ENCODE measurements around the gene RSPO4. TPM values are rescaled to one million over a fixed set of nuclear protein-coding genes. Genes with fewer than 3 reads are reported as not detected.
"Not testable (repeated sequence)": the region's sequence is repeated elsewhere in the genome, so short reads cannot be mapped to it uniquely, and the experiment has no call there.

Gene RSPO4
- total RNA-seq, 1 donor from 2014 or later = not detected

DNA sequence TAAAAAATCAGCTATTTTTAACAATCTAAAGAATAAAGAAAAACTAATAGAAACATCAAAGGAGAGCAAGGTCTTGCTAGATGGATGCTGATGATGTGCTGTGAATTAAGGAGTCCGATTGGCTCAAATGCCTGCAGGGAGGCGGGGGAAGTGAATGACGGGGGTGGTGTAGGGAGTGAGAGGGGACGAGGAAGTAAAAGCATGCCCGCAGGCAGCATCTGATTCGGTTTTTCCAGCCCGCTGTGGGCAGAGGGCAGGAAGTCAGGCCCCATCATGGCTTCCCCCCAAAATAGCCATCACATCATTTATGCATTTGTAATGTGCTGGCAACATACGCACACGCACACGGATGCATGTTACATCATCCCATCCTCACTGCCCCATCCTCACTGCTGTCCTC, 10.3 kb downstream of the RSPO4 start:
- Histone ChIP-seq H3K4me1 (ENCODE audit: control insufficient read depth in 3 of 3, insufficient read depth in 3 of 3, low read length in 3 of 3) (no peaks in the 10 kb centered on the region), H3K9ac (ENCODE audit: low read depth in 1 of 3, low read length in 3 of 3) (no peak overlapping the region), H3K36me3 (ENCODE audit: control insufficient read depth in 3 of 3, insufficient read depth in 3 of 3, low read length in 3 of 3) (no peaks in the 10 kb centered on the region), H3K27me3 (ENCODE audit: control insufficient read depth in 3 of 3, insufficient read depth in 3 of 3, low read length in 3 of 3) (peaks cover 31 to 45% (median 44%) of the 10 kb centered on the region in 3 donors), H3K4me3 (ENCODE audit: low read length in 3 of 3) (no peak overlapping the region), H3K27ac (ENCODE audit: low read depth, low read length) (no peak overlapping the region), H3K9me3 (ENCODE audit: control insufficient read depth in 3 of 3, low read length in 3 of 3) (no peaks in the 10 kb centered on the region)

- Histone ChIP-seq H3K27ac (ENCODE audit: low read depth, low read length) (no peak overlapping the region), H3K4me1 (ENCODE audit: control insufficient read depth in 3 of 3, insufficient read depth in 3 of 3, low read length in 3 of 3) (no peaks in the 10 kb centered on the region), H3K27me3 (ENCODE audit: control insufficient read depth in 3 of 3, insufficient read depth in 3 of 3, low read length in 3 of 3) (peaks cover 31 to 55% (median 52%) of the 10 kb centered on the region in 3 donors), H3K36me3 (ENCODE audit: control insufficient read depth in 3 of 3, insufficient read depth in 3 of 3, low read length in 3 of 3) (no peaks in the 10 kb centered on the region), H3K9ac (ENCODE audit: low read depth in 1 of 3, low read length in 3 of 3) (no peak overlapping the region), H3K4me3 (ENCODE audit: low read length in 3 of 3) (no peak overlapping the region), H3K9me3 (ENCODE audit: control insufficient read depth in 3 of 3, low read length in 3 of 3) (no peaks in the 10 kb centered on the region)
Measured at GRCh38 chr20:990293-990959, 11.7 kb downstream of the RSPO4 start.

- no peak overlapping the region for H3K4me3 ChIP-seq (ENCODE audit: low read length in 3 of 3)
- no peaks in the 10 kb centered on the region for H3K36me3 ChIP-seq (ENCODE audit: control insufficient read depth in 3 of 3, insufficient read depth in 3 of 3, low read length in 3 of 3)
- H3K27me3 ChIP-seq (ENCODE audit: control insufficient read depth in 3 of 3, insufficient read depth in 3 of 3, low read length in 3 of 3) = peaks cover 34 to 56% (median 53%) of the 10 kb centered on the region in 3 donors
- H3K9ac ChIP-seq (ENCODE audit: low read depth in 1 of 3, low read length in 3 of 3) = no peak overlapping the region
- H3K4me1 ChIP-seq (ENCODE audit: control insufficient read depth in 3 of 3, insufficient read depth in 3 of 3, low read length in 3 of 3) = no peaks in the 10 kb centered on the region
- H3K9me3 ChIP-seq (ENCODE audit: control insufficient read depth in 3 of 3, low read length in 3 of 3) = no peaks in the 10 kb centered on the region
- no peak overlapping the region for H3K27ac ChIP-seq (ENCODE audit: low read depth, low read length)
Measured at GRCh38 chr20:988272-988671, 13.8 kb downstream of the RSPO4 start.

- Histone ChIP-seq H3K9ac (ENCODE audit: low read depth in 1 of 3, low read length in 3 of 3) (no peak overlapping the region), H3K4me3 (ENCODE audit: low read length in 3 of 3) (no peak overlapping the region), H3K4me1 (ENCODE audit: control insufficient read depth in 3 of 3, insufficient read depth in 3 of 3, low read length in 3 of 3) (no peaks in the 10 kb centered on the region), H3K27me3 (ENCODE audit: control insufficient read depth in 3 of 3, insufficient read depth in 3 of 3, low read length in 3 of 3) (peaks cover 32 to 52% (median 52%) of the 10 kb centered on the region in 3 donors), H3K27ac (ENCODE audit: low read depth, low read length) (no peak overlapping the region), H3K36me3 (ENCODE audit: control insufficient read depth in 3 of 3, insufficient read depth in 3 of 3, low read length in 3 of 3) (no peaks in the 10 kb centered on the region), H3K9me3 (ENCODE audit: control insufficient read depth in 3 of 3, low read length in 3 of 3) (no peaks in the 10 kb centered on the region)
Measured at GRCh38 chr20:987677-988076, 14.4 kb downstream of the RSPO4 start.

- H3K27me3 ChIP-seq (ENCODE audit: control insufficient read depth in 3 of 3, insufficient read depth in 3 of 3, low read length in 3 of 3) = peaks cover 26 to 52% (median 51%) of the 10 kb centered on the region in 3 donors
Measured at GRCh38 chr20:986733-987355, 15.3 kb downstream of the RSPO4 start.

DNA sequence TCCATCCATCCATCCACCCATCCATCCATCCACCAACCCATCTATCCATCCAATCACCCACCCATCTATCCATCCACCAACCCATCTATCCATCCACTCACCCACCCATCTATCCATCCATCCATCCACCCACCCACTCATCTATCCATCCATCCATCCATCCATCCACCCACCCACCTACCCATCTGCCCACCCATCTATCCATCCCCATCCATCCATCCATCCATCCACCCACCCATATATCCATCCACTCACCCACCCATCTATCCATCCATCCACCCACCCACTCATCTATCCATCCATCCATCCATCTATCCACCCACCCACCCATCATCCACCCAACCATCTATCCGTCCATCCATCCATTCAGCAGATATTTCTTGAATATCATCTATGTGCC, 17.1 kb downstream of the RSPO4 start:
- H3K4me1 ChIP-seq (ENCODE audit: control insufficient read depth in 3 of 3, insufficient read depth in 3 of 3, low read length in 3 of 3); H3K9ac ChIP-seq (ENCODE audit: low read depth in 1 of 3, low read length in 3 of 3); H3K36me3 ChIP-seq (ENCODE audit: control insufficient read depth in 3 of 3, insufficient read depth in 3 of 3, low read length in 3 of 3); H3K27ac ChIP-seq (ENCODE audit: low read depth, low read length); H3K9me3 ChIP-seq (ENCODE audit: control insufficient read depth in 3 of 3, low read length in 3 of 3); H3K4me3 ChIP-seq (ENCODE audit: low read length in 3 of 3): not testable (repeated sequence)
- peaks cover 26 to 47% (median 45%) of the 10 kb centered on the region in 3 donors for H3K27me3 ChIP-seq (ENCODE audit: control insufficient read depth in 3 of 3, insufficient read depth in 3 of 3, low read length in 3 of 3)

More at GRCh38 chr20:986733-987355, 15.3 kb downstream of the RSPO4 start:
- no peaks in the 10 kb centered on the region for H3K36me3 ChIP-seq (ENCODE audit: control insufficient read depth in 3 of 3, insufficient read depth in 3 of 3, low read length in 3 of 3)
- no peak overlapping the region for H3K4me3 ChIP-seq (ENCODE audit: low read length in 3 of 3)
- H3K27ac ChIP-seq (ENCODE audit: low read depth, low read length) = no peak overlapping the region
- H3K9ac ChIP-seq (ENCODE audit: low read depth in 1 of 3, low read length in 3 of 3) = no peak overlapping the region
- H3K4me1 ChIP-seq (ENCODE audit: control insufficient read depth in 3 of 3, insufficient read depth in 3 of 3, low read length in 3 of 3) = no peaks in the 10 kb centered on the region
- H3K9me3 ChIP-seq (ENCODE audit: control insufficient read depth in 3 of 3, low read length in 3 of 3) = no peaks in the 10 kb centered on the region

DNA sequence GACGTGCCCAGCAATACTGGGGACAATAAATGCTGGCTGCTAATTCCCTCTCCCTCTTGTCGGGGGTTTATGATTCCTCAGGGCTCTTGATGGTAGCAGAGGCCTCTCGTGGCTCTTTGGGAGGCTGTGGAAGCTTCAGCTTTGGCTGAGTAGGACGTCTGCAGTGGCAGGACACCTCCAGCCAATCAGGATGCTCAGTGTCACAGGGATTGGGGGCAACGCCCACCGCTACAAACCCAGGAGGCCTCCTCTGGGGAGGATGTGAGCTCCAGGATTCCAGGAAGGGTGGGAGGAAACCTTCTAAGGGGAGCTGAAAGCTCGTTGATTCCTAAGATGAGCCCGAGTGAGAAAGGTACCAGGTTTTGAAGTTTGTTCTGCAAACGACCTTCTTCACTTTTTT, 19.4 kb downstream of the RSPO4 start:
- H3K4me1 ChIP-seq (ENCODE audit: control insufficient read depth in 3 of 3, insufficient read depth in 3 of 3, low read length in 3 of 3) = no peaks in the 10 kb centered on the region
- no peak overlapping the region for H3K27ac ChIP-seq (ENCODE audit: low read depth, low read length)
- no peak overlapping the region for H3K9ac ChIP-seq (ENCODE audit: low read depth in 1 of 3, low read length in 3 of 3)
- peaks cover 18 to 41% (median 39%) of the 10 kb centered on the region in 3 donors for H3K27me3 ChIP-seq (ENCODE audit: control insufficient read depth in 3 of 3, insufficient read depth in 3 of 3, low read length in 3 of 3)
- no peaks in the 10 kb centered on the region for H3K9me3 ChIP-seq (ENCODE audit: control insufficient read depth in 3 of 3, low read length in 3 of 3)
- H3K36me3 ChIP-seq (ENCODE audit: control insufficient read depth in 3 of 3, insufficient read depth in 3 of 3, low read length in 3 of 3) = no peaks in the 10 kb centered on the region
- no peak overlapping the region for H3K4me3 ChIP-seq (ENCODE audit: low read length in 3 of 3)

- Histone ChIP-seq H3K27ac (ENCODE audit: low read depth, low read length) (no peak overlapping the region), H3K27me3 (ENCODE audit: control insufficient read depth in 3 of 3, insufficient read depth in 3 of 3, low read length in 3 of 3) (peaks cover 9 to 21% (median 21%) of the 10 kb centered on the region in 3 donors), H3K9ac (ENCODE audit: low read depth in 1 of 3, low read length in 3 of 3) (no peak overlapping the region), H3K9me3 (ENCODE audit: control insufficient read depth in 3 of 3, low read length in 3 of 3) (no peaks in the 10 kb centered on the region), H3K4me1 (ENCODE audit: control insufficient read depth in 3 of 3, insufficient read depth in 3 of 3, low read length in 3 of 3) (no peaks in the 10 kb centered on the region), H3K36me3 (ENCODE audit: control insufficient read depth in 3 of 3, insufficient read depth in 3 of 3, low read length in 3 of 3) (no peaks in the 10 kb centered on the region), H3K4me3 (ENCODE audit: low read length in 3 of 3) (no peak overlapping the region)
Measured at GRCh38 chr20:977021-977420, 25.1 kb downstream of the RSPO4 start.

DNA sequence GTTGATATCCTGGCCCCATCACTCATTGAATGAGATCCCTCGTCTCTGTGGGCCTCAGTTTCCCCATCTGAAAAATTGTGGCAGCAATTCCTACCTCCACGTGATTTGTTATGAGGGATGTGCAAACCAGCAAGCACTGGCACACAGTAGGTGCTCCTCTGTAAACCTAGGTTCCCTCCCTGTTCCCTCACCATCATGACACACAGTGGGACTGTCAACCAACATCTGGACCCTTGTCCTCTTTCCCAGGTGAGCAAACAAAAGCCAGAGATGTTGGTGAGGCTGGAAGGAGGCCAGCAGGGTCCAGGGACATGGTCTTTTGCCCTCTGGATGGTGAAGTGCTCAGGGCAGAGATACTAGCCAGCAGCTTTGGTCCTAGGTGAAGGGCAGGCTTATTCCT, 26.1 kb downstream of the RSPO4 start:
- no peaks in the 10 kb centered on the region for H3K9me3 ChIP-seq (ENCODE audit: control insufficient read depth in 3 of 3, low read length in 3 of 3)
- H3K4me1 ChIP-seq (ENCODE audit: control insufficient read depth in 3 of 3, insufficient read depth in 3 of 3, low read length in 3 of 3) = no peaks in the 10 kb centered on the region
- H3K27ac ChIP-seq (ENCODE audit: low read depth, low read length) = no peak overlapping the region
- H3K4me3 ChIP-seq (ENCODE audit: low read length in 3 of 3) = no peak overlapping the region
- no peaks in the 10 kb centered on the region for H3K36me3 ChIP-seq (ENCODE audit: control insufficient read depth in 3 of 3, insufficient read depth in 3 of 3, low read length in 3 of 3)
- H3K9ac ChIP-seq (ENCODE audit: low read depth in 1 of 3, low read length in 3 of 3) = no peak overlapping the region
- peaks cover 6 to 16% (median 15%) of the 10 kb centered on the region in 3 donors for H3K27me3 ChIP-seq (ENCODE audit: control insufficient read depth in 3 of 3, insufficient read depth in 3 of 3, low read length in 3 of 3)

GRCh38 chr20:973785-974194, 28.3 kb downstream of the RSPO4 start:
- Histone ChIP-seq H3K9ac (ENCODE audit: low read depth in 1 of 3, low read length in 3 of 3) (no peak overlapping the region), H3K4me1 (ENCODE audit: control insufficient read depth in 3 of 3, insufficient read depth in 3 of 3, low read length in 3 of 3) (no peaks in the 10 kb centered on the region), H3K4me3 (ENCODE audit: low read length in 3 of 3) (no peak overlapping the region), H3K27me3 (ENCODE audit: control insufficient read depth in 3 of 3, insufficient read depth in 3 of 3, low read length in 3 of 3) (peaks cover 0 to 14% (median under 1%) of the 10 kb centered on the region in 3 donors), H3K9me3 (ENCODE audit: control insufficient read depth in 3 of 3, low read length in 3 of 3) (no peaks in the 10 kb centered on the region), H3K27ac (ENCODE audit: low read depth, low read length) (no peak overlapping the region), H3K36me3 (ENCODE audit: control insufficient read depth in 3 of 3, insufficient read depth in 3 of 3, low read length in 3 of 3) (no peaks in the 10 kb centered on the region)

Measured in skeletal muscle tissue (tissue), 4 donors.